GM12873 (cell line): ENCODE measurements around the gene GPX4.

Source experiments
- CTCF ChIP-seq: IDR thresholded peaks from 2 replicates; pipeline ENCODE4 v1.5.1; 2012; ENCODE audit warnings: low read depth, mild to moderate bottlenecking, moderate library complexity, low read length, control low read depth; ENCODE audit not compliant: insufficient read depth; ENCODE audit errors: missing control alignments

Gene GPX4

GRCh38 chr19:1094978-1095701, 8.7 kb upstream of the GPX4 start, which contains the start of gene POLR2E:
TSS of gene POLR2E (minus strand) at chr19:1095375. CDS start at chr19:1095315, 60 bp downstream.
- no peak for TF ChIP-seq CTCF

GRCh38 chr19:1097810-1098176, 6.0 kb upstream of the GPX4 start:
- no peak for TF ChIP-seq CTCF

- no peak for TF ChIP-seq CTCF
Measured at GRCh38 chr19:1098177-1099051, 5.4 kb upstream of the GPX4 start.

- TF ChIP-seq CTCF: no peak
Measured at GRCh38 chr19:1101337-1101698, 2.5 kb upstream of the GPX4 start.

GRCh38 chr19:1102407-1103131, 1.2 kb upstream of the GPX4 start:
- no peak for TF ChIP-seq CTCF

- no peak for TF ChIP-seq CTCF
Measured at GRCh38 chr19:1103132-1103707, 574 bp upstream of the GPX4 start.
